DOHH2 (cell line): ENCODE measurements around the gene HECW1.
A peak's percentile ranks its signal among the peaks of the same experiment; 100 is the strongest.

Source experiments
- H3F3A ChIP-seq: fragments of 200-600 bp; sonication (generic), shearing (Covaris generic); 2 replicates; pipeline ENCODE4 v1.6.0; 2016; ENCODE audit warnings: antibody characterized with exemption, mild to moderate bottlenecking; ENCODE audit not compliant: control insufficient read depth, insufficient read depth
- H3K27ac ChIP-seq: fragments of 200-600 bp; sonication (generic); 2 replicates; pipeline ENCODE4 v1.5.1; 2014; ENCODE audit warnings: low read depth, mild to moderate bottlenecking, low read length, moderate library complexity
- H3K27me3 ChIP-seq: fragments of 200-600 bp; sonication (generic); 2 replicates; pipeline ENCODE4 v1.6.1; 2014; ENCODE audit warnings: mild to moderate bottlenecking, low read length, mixed read lengths; ENCODE audit not compliant: control insufficient read depth
- H3K36me3 ChIP-seq: fragments of 200-600 bp; sonication (generic); 2 replicates; pipeline ENCODE4 v1.6.1; 2014; ENCODE audit warnings: mild to moderate bottlenecking, low read length, moderate library complexity, mixed read lengths; ENCODE audit not compliant: control insufficient read depth
- H3K4me1 ChIP-seq: fragments of 200-600 bp; sonication (generic); 2 replicates; pipeline ENCODE4 v1.6.1; 2014; ENCODE audit warnings: mild to moderate bottlenecking, low read length, mixed read lengths; ENCODE audit not compliant: control insufficient read depth
- H3K4me2 ChIP-seq: fragments of 200-600 bp; sonication (generic); 2 replicates; pipeline ENCODE4 v1.6.0; 2014; ENCODE audit warnings: mild to moderate bottlenecking, low read length, moderate library complexity
- H3K4me3 ChIP-seq: fragments of 200-600 bp; sonication (generic); 2 replicates; pipeline ENCODE4 v1.5.1; 2014; ENCODE audit warnings: mild to moderate bottlenecking, low read length, mixed read lengths
- H3K79me2 ChIP-seq: fragments of 200-600 bp; sonication (generic); 2 replicates; pipeline ENCODE4 v1.6.1; 2014; ENCODE audit warnings: mild to moderate bottlenecking, low read length, mixed read lengths; ENCODE audit not compliant: control insufficient read depth
- H3K9me2 ChIP-seq: fragments of 200-600 bp; sonication (generic); replicated peaks from 2 replicates; pipeline ENCODE4 v1.6.1; 2014; ENCODE audit warnings: mild to moderate bottlenecking, low read length, mixed read lengths; ENCODE audit not compliant: control insufficient read depth
- H3K9me3 ChIP-seq: fragments of 200-600 bp; sonication (generic); 2 replicates; pipeline ENCODE4 v1.6.1; 2014; ENCODE audit warnings: antibody characterized with exemption, low read length, mixed read lengths; ENCODE audit not compliant: control insufficient read depth, insufficient read depth
- H4K20me1 ChIP-seq: fragments of 200-600 bp; sonication (generic); 2 replicates; pipeline ENCODE4 v1.6.0; 2014; ENCODE audit warnings: low read depth, mild to moderate bottlenecking, antibody characterized with exemption, low read length, moderate library complexity; ENCODE audit not compliant: control insufficient read depth, insufficient read depth
- CTCF ChIP-seq: fragments of 200-600 bp; sonication (generic); IDR thresholded peaks from one replicate; pipeline ENCODE4 v1.5.1; 2014; ENCODE audit warnings: antibody characterized with exemption, mild to moderate bottlenecking, low read depth, low read length; ENCODE audit not compliant: poor library complexity, severe bottlenecking
- EZH2phosphoT487 ChIP-seq: fragments of 200-600 bp; sonication (generic); IDR thresholded peaks from 2 replicates; pipeline ENCODE4 v1.6.1; 2017; ENCODE audit warnings: borderline replicate concordance, mild to moderate bottlenecking, antibody characterized with exemption, low read length, moderate library complexity, mixed read lengths

The HECW1 gene

GRCh38 chr7:43248961-43249822 is 136.7 kb downstream of the HECW1 start:
- Histone ChIP-seq H4K20me1 (no peaks in the 10 kb centered on the region), H3K4me1 (no peaks in the 10 kb centered on the region), H3K9me3 (no peaks in the 10 kb centered on the region), H3K9me2 (no peaks in the 10 kb centered on the region), H3K4me2 (no peak overlapping the region), H3K4me3 (no peak overlapping the region), H3K27ac (no peak overlapping the region), H3K27me3 (peaks cover 7% of the 10 kb centered on the region), H3F3A (no peaks in the 10 kb centered on the region), H3K79me2 (no peaks in the 10 kb centered on the region), H3K36me3 (no peaks in the 10 kb centered on the region)
- no peak for TF ChIP-seq CTCF

GRCh38 chr7:43249823-43250145 is 137.3 kb downstream of the HECW1 start:
- Histone ChIP-seq H3K9me2 (no peaks in the 10 kb centered on the region), H3K4me2 (no peak overlapping the region), H3K79me2 (no peaks in the 10 kb centered on the region), H3F3A (no peaks in the 10 kb centered on the region), H3K27me3 (peaks cover 7% of the 10 kb centered on the region), H3K9me3 (no peaks in the 10 kb centered on the region), H3K4me1 (no peaks in the 10 kb centered on the region), H3K4me3 (no peak overlapping the region), H4K20me1 (no peaks in the 10 kb centered on the region), H3K27ac (no peak overlapping the region), H3K36me3 (no peaks in the 10 kb centered on the region)
- TF ChIP-seq CTCF (no peak), EZH2phosphoT487 (no peak)

GRCh38 chr7:43260980-43261878 is 148.8 kb downstream of the HECW1 start:
- TF ChIP-seq CTCF = peak; percentile 99
- TF ChIP-seq EZH2phosphoT487 = no peak
- 0 out of 2 replicates have a peak, but pooled peaks cover 3% of the 10 kb centered on the region for H3K27me3 ChIP-seq
- no peaks in the 10 kb centered on the region for H3K79me2 ChIP-seq
- no peak overlapping the region for H3K4me3 ChIP-seq
- no peaks in the 10 kb centered on the region for H3K9me2 ChIP-seq
- H3K4me1 ChIP-seq = no peaks in the 10 kb centered on the region
- no peak overlapping the region for H3K4me2 ChIP-seq
- H3K36me3 ChIP-seq = no peaks in the 10 kb centered on the region
- no peak overlapping the region for H3K27ac ChIP-seq
- H3K9me3 ChIP-seq = no peaks in the 10 kb centered on the region
- H4K20me1 ChIP-seq = no peaks in the 10 kb centered on the region
- no peaks in the 10 kb centered on the region for H3F3A ChIP-seq
